Small intestine (tissue), 7 donors: Measurements from ENCODE around the gene ASPG. TPM values are rescaled to one million over a fixed set of nuclear protein-coding genes. Genes with fewer than 3 reads are reported as not detected.

Source experiments
- DNase-seq, 2 donors: peaks; one replicate each; pipeline versions ENCODE4 v3.0.0 to v3.0.0-alpha.2; 2013
- FAIRE-seq: peaks from 2 replicates; lab custom pipeline; 2012; peaks lifted over from hg19 to GRCh38; lab: Jason Lieb, UNC
- H3K27ac ChIP-seq, 3 donors: one replicate each; pipeline ENCODE4 v1.5.1; 2013; ENCODE audit warnings: low read length in 2 of 3, mild to moderate bottlenecking in 2 of 3, control low read depth in 1 of 3, inconsistent platforms in 1 of 3, low read depth in 1 of 3, moderate library complexity in 1 of 3
- H3K27me3 ChIP-seq, 3 donors: one replicate each; pipeline ENCODE4 v1.6.1; 2013; ENCODE audit warnings: low read length in 3 of 3, inconsistent platforms in 1 of 3; ENCODE audit not compliant: control insufficient read depth in 3 of 3, insufficient read depth in 3 of 3
- H3K36me3 ChIP-seq, 3 donors: one replicate each; pipeline ENCODE4 v1.6.1; 2013; ENCODE audit warnings: low read length in 3 of 3, inconsistent platforms in 1 of 3, low read depth in 1 of 3, mild to moderate bottlenecking in 1 of 3, moderate library complexity in 1 of 3; ENCODE audit not compliant: control insufficient read depth in 3 of 3, insufficient read depth in 2 of 3
- H3K4me1 ChIP-seq, 3 donors: one replicate each; pipeline ENCODE4 v1.6.1; 2013; ENCODE audit warnings: low read length in 2 of 3, inconsistent platforms in 1 of 3, low read depth in 1 of 3, mild to moderate bottlenecking in 1 of 3, moderate library complexity in 1 of 3; ENCODE audit not compliant: control insufficient read depth in 3 of 3, insufficient read depth in 2 of 3
- H3K4me3 ChIP-seq, 3 donors: one replicate each; pipeline ENCODE4 v1.5.1; 2013; ENCODE audit warnings: low read length in 3 of 3, control low read depth in 1 of 3, inconsistent platforms in 1 of 3, low read depth in 1 of 3, mild to moderate bottlenecking in 1 of 3, moderate library complexity in 1 of 3
- H3K9me3 ChIP-seq, 2 donors: one replicate each; pipeline ENCODE4 v1.6.1; 2013; ENCODE audit warnings: low read depth in 1 of 2, low read length in 1 of 2; ENCODE audit not compliant: control insufficient read depth in 2 of 2, insufficient read depth in 1 of 2
- WGBS, 3 donors: extraction: QIAGEN DNeasy Blood & Tissue Kit; methylation state at CpG; one replicate each; pipeline ENCODE4 v1.1.7; 2013; 5-methylcytosine and 5-hydroxymethylcytosine counted together
- polyA plus RNA-seq, 4 donors: library from polyadenylated mRNA; stranded (reverse) in 3 of 4; unstranded in 1 of 4; fragments of 200-250 nt in 3 of 4; fragments of 120-200 nt in 1 of 4; gene quantifications; one replicate each; pipeline versions ENCODE4 v1.2.1 to v1.2.3, GENCODE V29; 2013
- donor health status: healthy with polysubstance abuse.
- donor health status: control.
- donor health status: control.
- donor health status: Bipolar disorder and iron deficiency.
- donor health status: healthy.

The ASPG gene
- polyA plus RNA-seq, 4 donors = 0.43 to 16.7 (median 2.3) TPM

GRCh38 chr14:104115691-104116287 lies 30.3 kb downstream of the ASPG start:
- no peak for FAIRE-seq
- H3K9me3 ChIP-seq = no peaks in the 10 kb centered on the region
- no peak for DNase-seq
- peaks cover 0 to 33% (median 2%) of the 10 kb centered on the region in 3 donors for H3K27me3 ChIP-seq
- 64 to 91% (median 78%) methylated on average over 9 of the region's 9 CpGs for WGBS, 3 donors
- peak overlapping the region in 2 of 3 donors; percentile 42 to 67 for H3K4me3 ChIP-seq
- H3K36me3 ChIP-seq = no peaks in the 10 kb centered on the region
- peaks cover 0 to 4% (median 0%) of the 10 kb centered on the region in 3 donors for H3K4me1 ChIP-seq
- no peak overlapping the region for H3K27ac ChIP-seq

- DNase-seq (peak in 1 of 2 donors; percentile 64), FAIRE-seq (no peak)
- 5 to 13% (median 10%) methylated on average over 12 to 19 of the region's 19 CpGs for WGBS, 3 donors
- peak overlapping the region in 2 of 3 donors; percentile 42 to 59 for H3K27ac ChIP-seq
- H3K4me3 ChIP-seq = peak overlapping the region; percentile 17 to 67 (median 42)
- H3K4me1 ChIP-seq = peaks cover 0 to 4% (median 0%) of the 10 kb centered on the region in 3 donors
- no peaks in the 10 kb centered on the region for H3K9me3 ChIP-seq
- no peaks in the 10 kb centered on the region for H3K36me3 ChIP-seq
- peaks cover 0 to 38% (median 2%) of the 10 kb centered on the region in 3 donors for H3K27me3 ChIP-seq
Measured at GRCh38 chr14:104116288-104116755, 30.8 kb downstream of the ASPG start.

- peak; percentile 86 for DNase-seq
- no peak for FAIRE-seq
- Histone ChIP-seq H3K27me3 (peaks cover 0 to 40% (median 2%) of the 10 kb centered on the region in 3 donors), H3K36me3 (no peaks in the 10 kb centered on the region), H3K4me3 (peak overlapping the region; percentile 17 to 67 (median 42)), H3K27ac (peak overlapping the region in 2 of 3 donors; percentile 52 to 59), H3K9me3 (no peaks in the 10 kb centered on the region), H3K4me1 (peaks cover 0 to 4% (median 0%) of the 10 kb centered on the region in 3 donors)
- WGBS, 3 donors = 0 to 2% (median 1%) methylated on average over 61 to 83 of the region's 83 CpGs
Measured at GRCh38 chr14:104116756-104117340, 31.3 kb downstream of the ASPG start.

GRCh38 chr14:104117341-104118005 lies 32.0 kb downstream of the ASPG start:
- peaks cover 0 to 4% (median 0%) of the 10 kb centered on the region in 3 donors for H3K4me1 ChIP-seq
- no peaks in the 10 kb centered on the region for H3K9me3 ChIP-seq
- FAIRE-seq (no peak), DNase-seq (peak; percentile 44 to 52)
- H3K36me3 ChIP-seq = no peaks in the 10 kb centered on the region
- peak overlapping the region in 1 of 3 donors; percentile 67 for H3K4me3 ChIP-seq
- WGBS, 3 donors = 1 to 8% (median 5%) methylated on average over 54 to 71 of the region's 71 CpGs
- H3K27me3 ChIP-seq = peaks cover 0 to 40% (median 2%) of the 10 kb centered on the region in 3 donors
- peak overlapping the region in 2 of 3 donors; percentile 48 to 52 for H3K27ac ChIP-seq

- FAIRE-seq = no peak
- no peaks in the 10 kb centered on the region for H3K36me3 ChIP-seq
- H3K4me1 ChIP-seq = peaks cover 0 to 4% (median 0%) of the 10 kb centered on the region in 3 donors
- no peaks in the 10 kb centered on the region for H3K9me3 ChIP-seq
- H3K27ac ChIP-seq = no peak overlapping the region
- WGBS, 3 donors = 48 to 63% (median 55%) methylated on average over 30 of the region's 30 CpGs
- peaks cover 0 to 40% (median 2%) of the 10 kb centered on the region in 3 donors for H3K27me3 ChIP-seq
- DNase-seq = no peak
- H3K4me3 ChIP-seq = peak overlapping the region in 1 of 3 donors; percentile 67
Measured at GRCh38 chr14:104118006-104118844, 32.7 kb downstream of the ASPG start.

GRCh38 chr14:104119119-104119487 lies 33.6 kb downstream of the ASPG start:
- H3K4me3 ChIP-seq = no peak overlapping the region
- FAIRE-seq (no peak), DNase-seq (no peak)
- H3K27ac ChIP-seq = no peak overlapping the region
- H3K36me3 ChIP-seq = no peaks in the 10 kb centered on the region
- H3K9me3 ChIP-seq = no peaks in the 10 kb centered on the region
- H3K4me1 ChIP-seq = peaks cover 0 to 4% (median 0%) of the 10 kb centered on the region in 3 donors
- peaks cover 0 to 40% (median 2%) of the 10 kb centered on the region in 3 donors for H3K27me3 ChIP-seq
- WGBS, 3 donors = 64 to 71% (median 68%) methylated on average over 3 of the region's 3 CpGs

- WGBS, 3 donors = 71 to 79% (median 73%) methylated on average over 18 of the region's 18 CpGs
- Histone ChIP-seq H3K36me3 (no peaks in the 10 kb centered on the region), H3K4me1 (peaks cover 0 to 4% (median 0%) of the 10 kb centered on the region in 3 donors), H3K27ac (no peak overlapping the region), H3K27me3 (peaks cover 0 to 40% (median 2%) of the 10 kb centered on the region in 3 donors), H3K9me3 (peaks cover 0 to 3% of the 10 kb centered on the region in 2 donors), H3K4me3 (no peak overlapping the region)
- FAIRE-seq (no peak), DNase-seq (no peak)
Measured at GRCh38 chr14:104119488-104120251, 34.2 kb downstream of the ASPG start.
